SJSA1 (cell line): Measurements from ENCODE around the gene MAP2K7. TPM values are rescaled to one million over a fixed set of nuclear protein-coding genes. Genes with fewer than 3 reads are reported as not detected.
"Not testable (repeated sequence)": the region's sequence is repeated elsewhere in the genome, so short reads cannot be mapped to it uniquely, and the experiment has no call there.

Experiments used
- DNase-seq, 2 experiments: peaks; one replicate each; pipeline ENCODE4 v3.0.0-alpha.2; 2015 to 2020; ENCODE audit warnings: low spot score in 2 of 2, low read depth in 1 of 2
- H3K27ac ChIP-seq: fragments of 250-450 bp; sonication (Bioruptor Pico); 2 replicates; pipeline ENCODE4 v1.5.1; 2020; ENCODE audit warnings: mild to moderate bottlenecking, moderate library complexity
- H3K27me3 ChIP-seq: fragments of 250-450 bp; sonication (Bioruptor Pico); replicated peaks from 2 replicates; pipeline ENCODE4 v1.5.1; 2020; ENCODE audit warnings: mild to moderate bottlenecking, moderate library complexity
- H3K36me3 ChIP-seq: fragments of 250-450 bp; sonication (Bioruptor Pico); 2 replicates; pipeline ENCODE4 v1.5.1; 2020; ENCODE audit warnings: mild to moderate bottlenecking
- H3K4me1 ChIP-seq: fragments of 250-450 bp; sonication (Bioruptor Pico); replicated peaks from 2 replicates; pipeline ENCODE4 v1.6.1; 2021; ENCODE audit warnings: mild to moderate bottlenecking
- H3K4me3 ChIP-seq: fragments of 250-450 bp; sonication (Bioruptor Pico); 2 replicates; pipeline ENCODE4 v1.5.1; 2020; ENCODE audit warnings: mild to moderate bottlenecking
- H3K9me3 ChIP-seq: fragments of 250-450 bp; sonication (Bioruptor Pico); replicated peaks from 2 replicates; pipeline ENCODE4 v1.5.1; 2020; ENCODE audit warnings: mild to moderate bottlenecking
- total RNA-seq: library from RNA; depleted of rRNA; stranded (reverse); fragments of >200 nt; shearing (Covaris generic); gene quantifications from 2 replicates; pipeline ENCODE4 v1.2.3, GENCODE V29; 2014

Gene MAP2K7
- total RNA-seq, 1 experiment from 2014 or later = 9.7 TPM

- no peaks in the 10 kb centered on the region for H3K9me3 ChIP-seq
- peaks cover 22% of the 10 kb centered on the region for H3K4me1 ChIP-seq
- H3K27ac ChIP-seq = no peak overlapping the region
- no peak for DNase-seq
- peaks cover 33% of the 10 kb centered on the region for H3K27me3 ChIP-seq
- peaks cover 32% of the 10 kb centered on the region for H3K36me3 ChIP-seq
- no peak overlapping the region for H3K4me3 ChIP-seq
Observed at GRCh38 chr19:7912697-7913564, 9.3 kb downstream of the MAP2K7 start.

GRCh38 chr19:7913652-7914051 is 10.0 kb downstream of the MAP2K7 start:
- Histone ChIP-seq H3K27ac (no peak overlapping the region), H3K4me1 (peaks cover 24% of the 10 kb centered on the region), H3K27me3 (peaks cover 39% of the 10 kb centered on the region), H3K9me3 (no peaks in the 10 kb centered on the region), H3K36me3 (peaks cover 32% of the 10 kb centered on the region), H3K4me3 (no peak overlapping the region)
- no peak for DNase-seq

GRCh38 chr19:7914099-7914498 is 10.4 kb downstream of the MAP2K7 start:
- no peaks in the 10 kb centered on the region for H3K9me3 ChIP-seq
- no peak overlapping the region for H3K4me3 ChIP-seq
- peaks cover 30% of the 10 kb centered on the region for H3K36me3 ChIP-seq
- peaks cover 24% of the 10 kb centered on the region for H3K4me1 ChIP-seq
- peaks cover 39% of the 10 kb centered on the region for H3K27me3 ChIP-seq
- no peak overlapping the region for H3K27ac ChIP-seq
- no peak for DNase-seq

- H3K27me3 ChIP-seq = peaks cover 39% of the 10 kb centered on the region
- no peaks in the 10 kb centered on the region for H3K9me3 ChIP-seq
- peaks cover 24% of the 10 kb centered on the region for H3K4me1 ChIP-seq
- no peak within 1 kb of the TSS for H3K4me3 ChIP-seq
- no peak for DNase-seq
- H3K36me3 ChIP-seq = peaks cover 27% of the 10 kb centered on the region
- no peak within 1 kb of the TSS for H3K27ac ChIP-seq
Observed at GRCh38 chr19:7914598-7915045, 10.9 kb downstream of the MAP2K7 start, which contains the start of gene TGFBR3L. Gene TGFBR3L, plus strand, starts transcription at chr19:7914830.

- H3K27me3 ChIP-seq = peaks cover 39% of the 10 kb centered on the region
Observed at GRCh38 chr19:7915250-7916102, 11.8 kb downstream of the MAP2K7 start.

GRCh38 chr19:7916103-7916954 is 12.7 kb downstream of the MAP2K7 start:
- H3K36me3 ChIP-seq = peaks cover 13% of the 10 kb centered on the region
- peak overlapping the region; percentile 17; the same call in 1 of the 2 replicates for H3K4me3 ChIP-seq
- H3K9me3 ChIP-seq = no peaks in the 10 kb centered on the region
- H3K4me1 ChIP-seq = peaks cover 34% of the 10 kb centered on the region
- H3K27me3 ChIP-seq = peaks cover 39% of the 10 kb centered on the region
- no peak overlapping the region for H3K27ac ChIP-seq
- DNase-seq = no peak

More at GRCh38 chr19:7915250-7916102, 11.8 kb downstream of the MAP2K7 start:
- Histone ChIP-seq H3K36me3 (peaks cover 19% of the 10 kb centered on the region), H3K9me3 (no peaks in the 10 kb centered on the region), H3K4me3 (no peak overlapping the region), H3K4me1 (peaks cover 29% of the 10 kb centered on the region), H3K27ac (no peak overlapping the region)
- no peak for DNase-seq

- peaks cover 40% of the 10 kb centered on the region for H3K4me1 ChIP-seq
- no peak for DNase-seq
- H3K4me3 ChIP-seq = 0 out of 2 replicates have a peak overlapping the region, but pooled peaks have one; percentile 17
- peaks cover 39% of the 10 kb centered on the region for H3K27me3 ChIP-seq
- no peaks in the 10 kb centered on the region for H3K9me3 ChIP-seq
- H3K36me3 ChIP-seq = peaks cover 11% of the 10 kb centered on the region
- H3K27ac ChIP-seq = no peak overlapping the region
Observed at GRCh38 chr19:7916955-7917266, 13.2 kb downstream of the MAP2K7 start.

- Histone ChIP-seq H3K9me3 (no peaks in the 10 kb centered on the region), H3K27ac (no peak overlapping the region), H3K36me3 (peaks cover 13% of the 10 kb centered on the region), H3K4me1 (peaks cover 42% of the 10 kb centered on the region), H3K27me3 (peaks cover 39% of the 10 kb centered on the region), H3K4me3 (peak overlapping the region; percentile 21)
- peak in 1 of 2 experiments; percentile 31 for DNase-seq
Observed at GRCh38 chr19:7917267-7918061, 13.8 kb downstream of the MAP2K7 start.

- Histone ChIP-seq H3K36me3 (peaks cover 14% of the 10 kb centered on the region), H3K4me1 (peaks cover 42% of the 10 kb centered on the region), H3K4me3 (peak overlapping the region; percentile 21), H3K27me3 (peaks cover 39% of the 10 kb centered on the region)
- not testable (repeated sequence) for H3K9me3 ChIP-seq, H3K27ac ChIP-seq, DNase-seq
Observed at GRCh38 chr19:7918062-7918614, 14.5 kb downstream of the MAP2K7 start.

- Histone ChIP-seq H3K36me3 (peaks cover 14% of the 10 kb centered on the region), H3K4me3 (no peak overlapping the region), H3K27me3 (peaks cover 39% of the 10 kb centered on the region), H3K4me1 (peaks cover 42% of the 10 kb centered on the region), H3K27ac (no peak overlapping the region), H3K9me3 (no peaks in the 10 kb centered on the region)
- no peak for DNase-seq
Observed at GRCh38 chr19:7918615-7919421, 15.1 kb downstream of the MAP2K7 start.

- no peaks in the 10 kb centered on the region for H3K9me3 ChIP-seq
- peaks cover 36% of the 10 kb centered on the region for H3K27me3 ChIP-seq
- H3K4me3 ChIP-seq = peak within 1 kb of the TSS; percentile 70
- peak; percentile 97 to 98 for DNase-seq
- peaks cover 14% of the 10 kb centered on the region for H3K36me3 ChIP-seq
- peak within 1 kb of the TSS; percentile 17 for H3K27ac ChIP-seq
- H3K4me1 ChIP-seq = peaks cover 42% of the 10 kb centered on the region
Observed at GRCh38 chr19:7919610-7920518, 16.2 kb downstream of the MAP2K7 start, which contains the start of gene SNAPC2. Gene SNAPC2, plus strand, starts transcription at chr19:7920338. Its CDS starts 29 bp downstream, at chr19:7920367.
